ENCODE results near the gene MRAS.

The MRAS gene

GRCh38 chr3:138384976-138385375, 36.6 kb downstream of the MRAS start:
- H3K4me3 ChIP-seq (ENCODE audit: low read depth, low read length): no peak overlapping the region

DNA sequence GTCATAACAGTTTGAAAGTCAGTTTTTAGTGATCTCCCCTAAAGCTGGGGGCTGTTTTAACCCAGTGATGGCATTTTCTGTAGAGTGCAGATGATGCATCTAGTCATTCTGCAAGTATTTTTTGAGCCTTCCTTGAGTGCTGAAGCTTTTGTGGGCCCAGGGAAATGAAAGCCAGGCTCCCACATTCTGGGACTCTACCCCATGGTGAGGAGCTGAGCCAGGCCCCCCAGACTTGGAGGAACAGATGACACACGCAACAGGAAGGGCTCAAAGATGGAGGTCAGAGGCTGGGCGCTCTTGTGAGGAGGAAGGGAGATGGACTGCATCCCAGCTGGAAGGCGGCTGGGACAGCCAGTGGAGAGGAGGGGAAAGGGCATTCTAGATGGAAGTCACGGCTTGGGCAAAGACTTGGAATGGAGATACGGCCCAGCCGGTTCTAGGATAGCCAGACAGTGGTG, 40.8 kb downstream of the MRAS start:
- H3K4me3 ChIP-seq (ENCODE audit: low read depth, low read length): no peak overlapping the region

- no peak overlapping the region for H3K4me3 ChIP-seq (ENCODE audit: low read depth, low read length)
These were observed 41.6 kb downstream of the MRAS start for GRCh38 chr3:138389841-138390581.

DNA sequence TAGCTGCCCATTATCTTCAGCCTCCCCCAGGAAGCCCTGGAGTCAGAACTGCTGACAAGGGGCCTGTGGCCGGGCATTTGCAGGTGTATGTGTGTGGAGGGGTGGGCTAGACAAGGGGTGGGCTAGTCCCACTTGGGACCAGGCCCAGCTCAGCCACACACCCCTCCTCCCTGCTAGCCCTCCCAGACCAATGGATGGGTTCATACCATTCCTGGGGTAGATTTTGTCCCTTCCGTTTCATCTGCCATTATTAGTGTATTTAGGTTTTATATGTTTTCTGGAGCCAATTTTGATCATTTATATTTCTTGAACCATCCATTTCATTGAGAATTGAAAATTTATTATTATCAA, 42.2 kb downstream of the MRAS start:
- no peak overlapping the region for H3K4me3 ChIP-seq (ENCODE audit: low read depth, low read length)

DNA sequence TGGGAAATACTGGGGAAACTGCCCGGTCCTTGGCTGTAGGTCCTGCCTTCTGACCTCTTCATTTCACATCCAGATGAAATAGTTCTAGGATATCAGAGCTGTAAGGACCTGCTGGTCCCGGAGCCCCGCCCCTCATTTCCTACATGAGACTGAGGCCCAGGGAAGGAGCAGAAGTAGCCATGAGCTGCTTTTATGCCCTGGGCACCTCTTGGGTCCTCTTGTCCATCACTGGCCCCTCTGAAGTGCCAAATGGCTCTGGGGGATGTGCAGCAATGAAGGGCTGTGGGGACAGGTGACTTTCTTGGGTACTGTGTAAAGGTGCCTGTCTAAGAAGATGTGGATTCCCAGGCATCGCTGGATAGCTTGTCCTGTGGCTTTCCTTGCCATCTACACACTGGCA, 45.8 kb downstream of the MRAS start:
- no peak overlapping the region for H3K4me3 ChIP-seq (ENCODE audit: low read depth, low read length)

GRCh38 chr3:138394686-138395085, 46.3 kb downstream of the MRAS start:
- H3K4me3 ChIP-seq (ENCODE audit: low read depth, low read length): no peak overlapping the region

DNA sequence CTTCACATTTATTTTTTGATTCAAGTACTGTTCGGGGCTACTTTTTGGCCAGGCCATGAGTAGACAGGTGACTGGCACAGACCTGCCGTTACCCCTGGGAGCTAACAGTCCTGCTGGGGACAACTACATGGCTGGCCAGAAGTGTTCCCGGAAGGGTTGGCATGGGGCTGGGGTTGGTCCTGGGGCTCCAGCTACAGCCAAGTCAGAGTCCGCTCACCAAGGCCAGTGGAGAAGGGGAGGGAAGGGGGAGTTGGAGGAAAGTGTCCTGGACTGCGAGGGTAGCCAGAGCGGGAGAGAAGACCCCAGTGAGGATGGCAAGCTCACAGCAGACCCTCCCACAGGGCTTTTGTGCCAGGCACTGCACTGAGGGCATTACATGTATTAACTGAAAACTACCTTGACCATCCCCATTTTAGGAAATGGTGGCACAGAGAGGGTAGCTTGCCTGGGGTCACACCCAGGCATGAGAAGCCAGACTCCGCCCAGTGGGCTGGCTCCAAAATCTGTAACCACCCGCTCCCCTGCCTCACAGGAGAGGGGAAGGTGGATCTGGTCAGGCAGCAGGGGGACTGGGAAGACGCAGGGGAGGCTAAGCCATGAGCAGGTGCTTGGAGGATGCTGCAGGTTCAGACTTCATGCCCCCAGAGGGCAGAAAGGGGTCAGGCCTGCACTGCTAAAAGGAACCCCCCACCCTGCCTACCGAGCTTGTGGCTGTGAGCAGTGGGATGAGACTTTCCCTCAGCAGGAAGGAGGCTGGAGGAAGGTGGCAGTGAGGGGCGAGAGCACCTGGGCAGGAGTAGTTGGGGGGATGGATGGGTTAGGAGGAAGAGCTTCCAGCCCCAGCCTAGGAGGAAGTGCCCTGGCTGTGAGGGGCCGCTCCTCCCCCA, 47.7 kb downstream of the MRAS start:
- H3K4me3 ChIP-seq (ENCODE audit: low read depth, low read length): no peak overlapping the region

DNA sequence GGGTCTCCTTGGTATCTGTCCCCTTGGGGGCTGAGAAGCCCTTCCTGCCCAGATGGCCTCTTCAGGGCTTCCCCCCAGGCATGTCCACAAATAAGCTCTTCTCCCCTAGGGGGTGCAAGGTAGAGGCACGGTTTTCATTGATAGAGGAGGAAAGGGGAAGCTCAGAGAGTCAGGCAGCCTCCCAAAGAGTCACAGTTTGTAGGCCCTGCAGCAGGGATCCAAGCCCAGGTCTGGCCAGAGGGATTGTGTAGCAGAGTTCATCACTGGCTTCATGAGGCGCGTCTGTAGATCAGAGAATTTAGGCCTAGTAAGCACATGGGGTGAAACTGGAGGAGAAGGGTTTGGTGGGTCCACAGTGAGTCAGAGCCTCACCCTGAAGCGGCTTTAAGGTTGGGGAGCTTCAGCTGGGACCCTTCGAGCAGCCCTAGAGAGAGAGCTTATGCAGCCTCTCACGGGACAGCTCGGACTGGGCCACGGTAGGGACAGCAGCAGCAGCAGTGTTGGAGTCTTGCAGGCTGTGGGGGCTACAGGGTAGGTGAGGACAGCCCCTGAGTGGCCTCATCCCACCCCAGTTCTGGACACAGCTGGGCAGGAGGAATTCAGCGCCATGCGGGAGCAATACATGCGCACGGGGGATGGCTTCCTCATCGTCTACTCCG, 48.5 kb downstream of the MRAS start:
- H3K4me3 ChIP-seq (ENCODE audit: low read depth, low read length): no peak overlapping the region

GRCh38 chr3:138397983-138398382, 49.6 kb downstream of the MRAS start:
- no peak overlapping the region for H3K4me3 ChIP-seq (ENCODE audit: low read depth, low read length)

DNA sequence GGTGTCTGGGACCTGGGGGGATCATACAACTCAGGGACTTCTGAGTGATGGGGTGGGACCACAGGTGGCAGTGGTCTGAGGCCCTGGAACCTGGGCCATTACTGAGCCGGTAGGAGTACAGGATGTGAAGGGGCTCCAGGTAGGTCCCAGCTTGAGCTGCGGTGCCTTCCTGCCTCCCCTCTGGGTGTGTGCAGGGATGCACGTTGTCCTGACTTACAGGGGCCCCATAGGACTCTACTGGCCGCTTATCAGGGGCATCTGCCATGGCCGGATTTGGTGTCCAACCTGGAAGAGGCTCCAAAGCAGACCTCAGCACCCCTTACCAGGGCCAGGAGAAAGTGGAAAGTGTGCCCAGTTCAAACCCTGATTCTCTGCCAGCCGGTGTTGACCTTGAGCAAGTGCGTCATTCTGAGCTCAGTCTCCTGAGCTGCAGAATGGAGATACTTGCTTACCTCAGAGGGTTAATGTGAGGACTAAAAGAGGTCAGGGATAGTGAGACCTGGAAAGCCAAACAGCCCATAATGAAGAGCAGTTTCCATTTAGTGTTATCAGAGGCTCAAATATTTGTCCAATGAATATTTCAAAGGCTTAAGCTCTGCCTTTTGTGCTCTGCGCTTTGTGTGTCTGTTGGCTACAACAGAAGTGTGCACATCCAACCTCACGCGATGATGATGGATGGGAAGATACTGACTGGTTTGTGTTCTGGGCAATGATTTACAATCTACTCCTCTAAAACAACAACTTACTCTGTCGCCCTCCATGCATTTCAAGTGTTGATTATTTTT, 50.6 kb downstream of the MRAS start:
- H3K4me3 ChIP-seq (ENCODE audit: low read depth, low read length): no peak overlapping the region

- no peak overlapping the region for H3K4me3 ChIP-seq (ENCODE audit: low read depth, low read length)
These were observed 51.4 kb downstream of the MRAS start for GRCh38 chr3:138399766-138400165.

DNA sequence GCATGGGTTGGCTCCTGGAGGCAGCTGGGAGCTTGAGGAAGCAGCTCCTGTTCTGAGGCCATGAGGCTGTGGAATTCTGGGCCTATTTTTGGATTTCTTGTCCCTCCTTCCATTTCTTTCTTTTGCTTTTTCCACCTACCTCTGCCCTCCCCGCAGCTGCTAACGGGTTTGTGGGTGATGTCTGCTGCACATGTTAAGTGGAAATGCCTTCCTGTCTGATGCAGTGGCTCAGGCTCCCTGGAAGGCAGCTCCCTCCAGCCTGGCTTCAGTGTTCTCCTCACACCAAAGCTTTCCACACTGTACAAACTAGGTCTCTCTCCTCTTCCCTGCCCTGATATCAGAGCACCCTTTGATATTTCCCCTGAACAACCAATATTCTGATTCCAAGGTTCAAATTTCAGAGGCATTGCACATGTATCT, 52.3 kb downstream of the MRAS start:
- H3K4me3 ChIP-seq (ENCODE audit: low read depth, low read length): no peak overlapping the region

DNA sequence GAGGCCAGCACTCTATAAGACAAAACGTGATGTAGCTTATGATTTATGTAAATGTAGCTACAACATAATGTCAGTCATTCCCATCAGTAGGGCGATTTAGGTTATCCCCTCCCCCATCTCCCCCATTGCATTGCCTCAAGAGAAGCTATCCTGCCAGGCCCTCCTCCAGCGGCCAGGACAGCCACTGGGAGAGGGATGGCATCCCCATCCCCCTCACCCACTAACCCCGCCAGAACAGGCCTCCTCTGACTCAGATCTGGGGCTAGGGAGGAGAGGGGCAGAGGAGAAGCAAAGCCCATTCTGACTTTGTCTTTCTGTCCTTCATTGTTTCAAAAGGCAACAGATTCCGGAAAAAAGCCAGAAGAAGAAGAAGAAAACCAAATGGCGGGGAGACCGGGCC, 53.5 kb downstream of the MRAS start:
- H3K4me3 ChIP-seq (ENCODE audit: low read depth, low read length): no peak overlapping the region

DNA sequence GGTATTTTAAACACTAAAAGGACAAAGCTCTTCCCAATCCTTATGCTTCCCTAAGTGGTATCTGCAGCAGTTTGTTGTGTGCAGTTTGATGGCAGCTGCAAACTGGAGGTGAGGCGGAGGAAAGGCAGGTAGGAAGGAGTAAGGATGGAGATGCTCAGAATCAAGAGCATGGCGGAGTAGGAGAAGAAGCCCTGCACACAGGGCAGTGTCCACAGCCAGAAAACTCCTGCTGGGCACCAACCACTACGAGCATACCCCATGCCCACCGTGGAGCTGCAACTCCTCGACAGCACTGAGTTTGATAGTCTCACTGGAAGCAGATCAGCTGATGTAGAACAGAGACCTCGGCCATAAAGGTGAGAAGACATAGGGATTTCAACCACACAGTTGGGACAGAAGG, 55.7 kb downstream of the MRAS start:
- H3K4me3 ChIP-seq (ENCODE audit: low read depth, low read length): no peak overlapping the region

- H3K4me3 ChIP-seq (ENCODE audit: low read depth, low read length): no peak overlapping the region
These were observed 56.6 kb downstream of the MRAS start for GRCh38 chr3:138405001-138405400.

GRCh38 chr3:138405486-138405885, 57.1 kb downstream of the MRAS start:
- H3K4me3 ChIP-seq (ENCODE audit: low read depth, low read length): no peak overlapping the region

DNA sequence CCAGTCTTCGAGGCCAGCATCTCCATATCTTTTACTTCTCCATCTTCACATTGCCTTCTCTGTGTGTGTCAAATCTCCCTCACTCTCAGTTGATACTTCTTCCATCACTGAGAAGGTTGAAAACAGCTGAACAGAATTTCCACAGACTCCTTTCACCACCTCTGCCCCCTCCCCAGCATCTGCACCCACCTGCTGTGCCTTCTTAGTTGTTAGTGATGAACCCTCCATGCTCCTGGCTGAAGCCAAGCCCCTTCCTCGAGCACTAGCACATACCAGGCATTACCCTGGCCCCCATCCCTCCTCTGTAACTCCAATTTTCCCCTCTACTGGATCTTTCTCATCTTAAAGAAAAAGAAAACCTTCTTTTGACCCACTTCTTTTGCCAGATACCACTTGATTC, 58.2 kb downstream of the MRAS start:
- H3K4me3 ChIP-seq (ENCODE audit: low read depth, low read length): no peak overlapping the region

- no peak overlapping the region for H3K4me3 ChIP-seq (ENCODE audit: low read depth, low read length)
These were observed 59.0 kb downstream of the MRAS start for GRCh38 chr3:138407236-138407907.

GRCh38 chr3:138408751-138409570, 60.6 kb downstream of the MRAS start:
- H3K4me3 ChIP-seq (ENCODE audit: low read depth, low read length): no peak overlapping the region

Measured in iPS-11a (cell line).